Upper lobe of left lung (tissue), 6 donors: Measurements from ENCODE around the gene MAOA. TPM values are rescaled to one million over a fixed set of nuclear protein-coding genes. Genes with fewer than 3 reads are reported as not detected.
A peak's percentile ranks its signal among the peaks of the same experiment; 100 is the strongest.

Experiments
- ATAC-seq, 2 donors: fragments of 200-7000 bp; cut with Tn5 transposase; one replicate each; pipeline ENCODE4 v1.9.1; 2022; ENCODE audit warnings: mild to moderate bottlenecking in 2 of 2, moderate library complexity in 2 of 2; ENCODE audit not compliant: low FRiP score in 2 of 2
- DNase-seq, 2 donors: peaks; one replicate each; pipeline ENCODE4 v3.0.0-alpha.2; 2019 to 2020
- H3K27ac ChIP-seq, 4 donors: fragments of 200-600 bp; sonication (generic); one replicate each; pipeline ENCODE4 v1.5.1; 2016 to 2019
- H3K27me3 ChIP-seq, 4 donors: fragments of 200-600 bp; sonication (generic); one replicate each; pipeline ENCODE4 v1.5.1; 2017 to 2019
- H3K36me3 ChIP-seq, 4 donors: fragments of 200-600 bp; sonication (generic); one replicate each; pipeline ENCODE4 v1.5.1; 2016 to 2019
- H3K4me1 ChIP-seq, 4 donors: fragments of 200-600 bp; sonication (generic); one replicate each; pipeline ENCODE4 v1.5.1; 2018 to 2019
- H3K4me3 ChIP-seq, 4 donors: fragments of 200-600 bp; sonication (generic); one replicate each; pipeline ENCODE4 v1.5.1; 2017 to 2019; ENCODE audit warnings: mild to moderate bottlenecking in 2 of 4, moderate library complexity in 1 of 4
- H3K9me3 ChIP-seq, 4 donors: fragments of 200-600 bp; sonication (generic); one replicate each; pipeline ENCODE4 v1.5.1; 2018 to 2019
- CTCF ChIP-seq, 6 experiments: fragments of 450-650 bp in 4 of 6; fragments of 200-600 bp in 2 of 6; sonication (generic) in 2 of 6; IDR thresholded peaks; one replicate each; pipeline ENCODE4 v1.5.1; 2016 to 2019; ENCODE audit warnings: antibody characterized with exemption in 6 of 6
- EP300 ChIP-seq, 4 donors: sonication (generic); formaldehyde crosslinking; IDR thresholded peaks; one replicate each; pipeline ENCODE4 v1.5.1; 2017; ENCODE audit warnings: antibody characterized with exemption in 4 of 4, control low read depth in 2 of 4
- POLR2A ChIP-seq, 4 donors: fragments of 450-650 bp; IDR thresholded peaks; one replicate each; pipeline ENCODE4 v1.5.1; 2016 to 2017; ENCODE audit warnings: antibody characterized with exemption in 4 of 4, mild to moderate bottlenecking in 2 of 4
- POLR2AphosphoS5 ChIP-seq, 2 donors: sonication (generic); formaldehyde crosslinking; IDR thresholded peaks; one replicate each; pipeline ENCODE4 v1.5.1; 2017; ENCODE audit warnings: antibody characterized with exemption in 2 of 2
- WGBS, 2 donors: methylation state at CpG; one replicate each; pipeline ENCODE4 v1.1.5; 2017 to 2018; 5-methylcytosine and 5-hydroxymethylcytosine counted together
- total RNA-seq, 6 donors: library from RNA; depleted of rRNA in 4 of 6; stranded (reverse); fragments of >200 nt in 4 of 6; gene quantifications; one replicate each; pipeline versions ENCODE4 v1.1.0 to v1.2.1, GENCODE V29; 2016 to 2021
- donor health status: DM: no; HTN: no; CAD: no; lungs with moderate emphysema.
- donor health status: DM: no; HTN: yes; CAD: no; lungs with severe emphysema.

MAOA gene
- total RNA-seq, 6 donors from 2014 or later: 112 to 300 (median 204) TPM

- ATAC-seq: peak in 1 of 2 donors; percentile 60
- no peak overlapping the region for H3K27ac ChIP-seq
- 57 to 58% methylated on average over 1 to 3 of the region's 3 CpGs for WGBS, 2 donors
Measured at GRCh38 chrX:43644124-43644701, 11.9 kb upstream of the MAOA start.

GRCh38 chrX:43646800-43647199, 9.3 kb upstream of the MAOA start:
- Histone ChIP-seq H3K9me3 (no peaks in the 10 kb centered on the region), H3K27ac (no peak overlapping the region), H3K27me3 (no peaks in the 10 kb centered on the region), H3K36me3 (no peaks in the 10 kb centered on the region), H3K4me1 (no peaks in the 10 kb centered on the region), H3K4me3 (no peak overlapping the region)
- TF ChIP-seq POLR2A (IDR thresholded peaks at IDR 0.05) (no peak), EP300 (IDR thresholded peaks at IDR 0.05) (no peak), CTCF (IDR thresholded peaks at IDR 0.05) (no peak), POLR2AphosphoS5 (IDR thresholded peaks at IDR 0.05) (no peak)
- ATAC-seq (no peak), DNase-seq (no peak)
- 79% methylated on average over 3 of the region's 3 CpGs; no CpG with 5 or more reads in 1 of the 2 donors for WGBS, 2 donors

More at GRCh38 chrX:43644124-43644701, 11.9 kb upstream of the MAOA start:
- Histone ChIP-seq H3K4me3 (no peak overlapping the region), H3K27me3 (no peaks in the 10 kb centered on the region), H3K36me3 (no peaks in the 10 kb centered on the region), H3K9me3 (no peaks in the 10 kb centered on the region), H3K4me1 (no peaks in the 10 kb centered on the region)
- DNase-seq: no peak
- no peak for TF ChIP-seq POLR2A (IDR thresholded peaks at IDR 0.05)
- TF ChIP-seq EP300 (IDR thresholded peaks at IDR 0.05): no peak
- TF ChIP-seq CTCF (IDR thresholded peaks at IDR 0.05): no peak

DNA sequence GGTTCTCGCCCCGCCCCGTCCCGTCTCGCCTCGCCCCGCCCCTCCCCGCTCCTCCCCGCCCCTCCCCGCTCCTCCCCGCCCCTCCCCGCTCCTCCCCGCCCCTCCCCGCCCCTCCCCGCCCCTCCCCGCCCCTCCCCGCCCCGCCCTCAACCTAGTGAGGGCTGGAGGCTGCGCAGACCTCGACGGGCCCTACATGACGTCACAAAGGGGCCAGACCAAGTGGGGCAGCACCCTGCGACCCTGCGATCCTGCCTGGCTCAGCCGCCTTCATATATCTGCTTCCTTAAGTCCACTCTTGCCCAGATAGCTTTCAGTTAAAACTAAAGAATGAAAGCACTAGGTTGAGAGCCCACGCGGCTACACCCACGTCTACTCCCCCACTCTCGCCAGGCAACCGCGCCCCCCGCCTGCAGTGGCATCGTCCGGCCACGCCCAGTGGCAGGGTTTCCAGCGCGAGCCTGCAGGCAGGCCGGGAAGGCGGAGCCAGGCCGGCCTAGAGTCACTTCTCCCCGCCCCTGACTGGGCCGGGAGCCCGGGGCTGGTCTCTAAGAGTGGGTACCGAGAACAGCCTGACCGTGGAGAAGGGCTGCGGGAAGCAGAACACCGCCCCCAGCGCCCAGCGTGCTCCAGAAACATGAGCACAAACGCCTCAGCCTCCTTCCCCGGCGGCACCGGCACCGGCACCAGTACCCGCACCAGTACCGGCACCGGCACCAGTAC, 1.5 kb upstream of the MAOA start:
- TF ChIP-seq CTCF (IDR thresholded peaks at IDR 0.05) (peak in 5 of 6 experiments; percentile 28 to 51 (median 37)), POLR2A (IDR thresholded peaks at IDR 0.05) (peak in 3 of 4 donors; percentile 67 to 93 (median 83)), POLR2AphosphoS5 (IDR thresholded peaks at IDR 0.05) (peak; percentile 63 to 87), EP300 (IDR thresholded peaks at IDR 0.05) (no peak)
- no peaks in the 10 kb centered on the region for H3K9me3 ChIP-seq
- H3K36me3 ChIP-seq: no peaks in the 10 kb centered on the region
- H3K27ac ChIP-seq: peak overlapping the region; percentile 84 to 98 (median 90)
- no peaks in the 10 kb centered on the region for H3K4me1 ChIP-seq
- DNase-seq: peak; percentile 92 to 96
- WGBS, 2 donors: 35% methylated on average over 50 of the region's 57 CpGs; no CpG with 5 or more reads in 1 of the 2 donors
- H3K27me3 ChIP-seq: no peaks in the 10 kb centered on the region
- peak; percentile 97 to 99 for ATAC-seq
- H3K4me3 ChIP-seq: peak overlapping the region; percentile 47 to 75 (median 66)

DNA sequence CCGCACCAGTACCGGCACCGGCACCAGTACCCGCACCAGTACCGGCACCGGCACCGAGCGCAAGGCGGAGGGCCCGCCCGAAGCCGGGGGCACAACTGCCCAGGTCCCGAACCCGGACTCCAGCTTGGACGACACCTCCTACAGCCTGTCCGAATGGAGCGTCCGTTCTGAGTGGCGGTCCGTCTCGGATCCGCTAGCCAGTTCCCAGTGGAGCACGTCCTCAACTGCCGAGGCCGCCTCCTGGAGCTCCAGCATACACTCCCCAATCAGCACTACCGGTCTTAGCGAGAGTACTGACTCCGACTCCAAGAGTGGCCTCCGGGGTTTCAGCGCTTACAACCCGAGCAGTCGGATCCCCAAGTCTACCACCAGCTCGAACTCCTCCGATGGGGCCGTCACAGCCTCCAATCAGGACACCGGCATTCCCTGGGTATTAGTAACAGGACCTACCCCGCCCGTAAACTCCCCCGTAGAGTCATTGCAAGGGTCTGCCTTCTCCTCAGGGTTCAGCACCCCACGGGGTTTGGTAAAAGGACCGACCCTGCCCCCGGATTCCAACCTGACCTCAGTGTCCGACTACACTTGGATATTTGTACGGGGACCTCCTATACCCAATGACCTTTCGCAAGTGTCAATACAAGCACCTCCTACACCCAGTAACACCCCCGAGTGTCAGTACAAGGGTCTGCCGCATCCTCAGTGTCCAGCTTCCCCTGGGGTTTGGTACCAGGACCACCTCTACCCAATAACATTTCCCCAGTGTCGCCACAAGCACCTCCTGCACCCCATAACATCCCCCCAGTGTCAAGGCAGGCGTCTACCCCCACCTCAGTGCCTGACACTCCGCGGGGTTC, 721 bp upstream of the MAOA start:
- WGBS, 2 donors: 4 to 46% methylated on average over 3 to 47 of the region's 51 CpGs
- peak overlapping the region; percentile 84 to 98 (median 90) for H3K27ac ChIP-seq
- ATAC-seq (peak; percentile 45 to 62), DNase-seq (peak in 1 of 2 donors; percentile 33)
- peak overlapping the region; percentile 47 to 75 (median 66) for H3K4me3 ChIP-seq
- TF ChIP-seq EP300 (IDR thresholded peaks at IDR 0.05) (no peak), POLR2A (IDR thresholded peaks at IDR 0.05) (peak in 2 of 4 donors; percentile 4 to 12)
- H3K36me3 ChIP-seq: no peaks in the 10 kb centered on the region
- no peaks in the 10 kb centered on the region for H3K4me1 ChIP-seq
- no peaks in the 10 kb centered on the region for H3K9me3 ChIP-seq
- no peaks in the 10 kb centered on the region for H3K27me3 ChIP-seq

- H3K36me3 ChIP-seq: no peaks in the 10 kb centered on the region
- H3K4me1 ChIP-seq: no peaks in the 10 kb centered on the region
- peak overlapping the region in 3 of 4 donors; percentile 12 to 65 (median 61) for H3K27ac ChIP-seq
- DNase-seq (no peak), ATAC-seq (no peak)
- 40 to 63% methylated on average over 1 of the region's 1 CpG for WGBS, 2 donors
- H3K27me3 ChIP-seq: no peaks in the 10 kb centered on the region
- H3K4me3 ChIP-seq: peak overlapping the region; percentile 35 to 75 (median 60)
- TF ChIP-seq POLR2A (IDR thresholded peaks at IDR 0.05) (no peak), CTCF (IDR thresholded peaks at IDR 0.05) (no peak), EP300 (IDR thresholded peaks at IDR 0.05) (no peak), POLR2AphosphoS5 (IDR thresholded peaks at IDR 0.05) (no peak)
- H3K9me3 ChIP-seq: no peaks in the 10 kb centered on the region
Measured at GRCh38 chrX:43657671-43658070, 1.6 kb downstream of the MAOA start.
